H1 (cell line): ENCODE results near the gene ARMH3. TPM values are rescaled to one million over a fixed set of nuclear protein-coding genes. Genes with fewer than 3 reads are reported as not detected.

ENCODE experiments used
- CTCF ChIA-PET: fragments of 300-600 bp; sonication (Branson Sonifier 250); formaldehyde crosslinking; loops from one replicate; lab custom pipeline; 2021; ENCODE audit not compliant: partially characterized antibody; lab: Charles Lee
- POLR2A ChIA-PET: fragments of 300-600 bp; sonication (Branson Sonifier 250); formaldehyde crosslinking; loops from one replicate; lab custom pipeline; 2021; ENCODE audit warnings: inconsistent platforms; ENCODE audit not compliant: partially characterized antibody; lab: Charles Lee
- DNase-seq, 2 experiments: peaks; one replicate each; pipeline versions ENCODE4 v3.0.0 to v3.0.0-alpha.2; 2010 to 2022; ENCODE audit warnings: low spot score in 2 of 2, low read depth in 1 of 2, mixed read lengths in 1 of 2
- FAIRE-seq: peaks from 2 replicates; lab custom pipeline; 2011; peaks lifted over from hg19 to GRCh38; lab: Jason Lieb, UNC
- H2AFZ ChIP-seq: 2 replicates; pipeline ENCODE4 v1.8.1; 2012; ENCODE audit warnings: low read length, inconsistent platforms
- H2AK5ac ChIP-seq: 2 replicates; pipeline ENCODE4 v1.6.1; 2013; ENCODE audit warnings: low read depth, low read length
- H2BK120ac ChIP-seq: replicated peaks from 2 replicates; pipeline ENCODE3; 2013; ENCODE audit warnings: low read depth, low read length, inconsistent platforms
- H2BK12ac ChIP-seq: 2 replicates; pipeline ENCODE4 v1.6.1; 2013; ENCODE audit warnings: low read depth, low read length
- H2BK15ac ChIP-seq: 2 replicates; pipeline ENCODE4 v1.6.1; 2013; ENCODE audit warnings: low read length
- H2BK20ac ChIP-seq: 2 replicates; pipeline ENCODE4 v1.6.1; 2013; ENCODE audit warnings: low read length
- H2BK5ac ChIP-seq: 2 replicates; pipeline ENCODE4 v1.6.1; 2013; ENCODE audit warnings: low read depth, low read length
- H3K14ac ChIP-seq: 2 replicates; pipeline ENCODE4 v1.6.1; 2013; ENCODE audit warnings: inconsistent platforms; ENCODE audit not compliant: insufficient read length
- H3K18ac ChIP-seq: 2 replicates; pipeline ENCODE4 v1.6.1; 2013; ENCODE audit warnings: low read length; ENCODE audit errors: extremely low read depth
- H3K23ac ChIP-seq: 2 replicates; pipeline ENCODE4 v1.6.1; 2013; ENCODE audit warnings: inconsistent platforms; ENCODE audit not compliant: insufficient read length
- H3K23me2 ChIP-seq: 2 replicates; pipeline ENCODE4 v1.6.1; 2013; ENCODE audit warnings: low read depth, low read length
- H3K27ac ChIP-seq: 2 replicates; pipeline ENCODE4 v1.6.1; 2011; ENCODE audit warnings: low read depth, low read length, inconsistent platforms
- H3K27me3 ChIP-seq, 4 experiments: replicated peaks in 1 of 4; 1 replicate in 1 of 4; 2 replicates in 3 of 4; pipeline versions ENCODE4 v1.6.1 to v1.8.1; 2011 to 2013; ENCODE audit warnings: low read length in 3 of 4, mild to moderate bottlenecking in 3 of 4, inconsistent platforms in 2 of 4, mixed read lengths in 2 of 4, moderate library complexity in 1 of 4; ENCODE audit not compliant: control insufficient read depth in 3 of 4, insufficient read depth in 3 of 4; ENCODE audit errors: extremely low read depth in 1 of 4
- H3K36me3 ChIP-seq, 4 experiments: 2 replicates each; pipeline versions ENCODE4 v1.6.1 to v1.8.1; 2011 to 2013; ENCODE audit warnings: mild to moderate bottlenecking in 4 of 4, low read length in 3 of 4, moderate library complexity in 2 of 4, control low read depth in 1 of 4, inconsistent platforms in 1 of 4; ENCODE audit not compliant: insufficient read depth in 4 of 4, control insufficient read depth in 2 of 4
- H3K4ac ChIP-seq: replicated peaks from 2 replicates; pipeline ENCODE3; 2013; ENCODE audit warnings: low read length, low read depth, mixed read lengths, inconsistent platforms; ENCODE audit not compliant: insufficient read length
- H3K4me1 ChIP-seq, 4 experiments: replicated peaks in 1 of 4; 1 replicate in 1 of 4; 2 replicates in 3 of 4; pipeline versions ENCODE4 v1.6.1 to v1.8.1; 2011 to 2013; ENCODE audit warnings: low read length in 3 of 4, inconsistent platforms in 2 of 4, mixed read lengths in 1 of 4; ENCODE audit not compliant: insufficient read depth in 4 of 4, control insufficient read depth in 3 of 4
- H3K4me2 ChIP-seq, 2 experiments: 2 replicates each; pipeline versions ENCODE4 v1.6.1 to v1.8.1; 2011 to 2013; ENCODE audit warnings: low read depth in 2 of 2, low read length in 2 of 2, control low read depth in 1 of 2, inconsistent platforms in 1 of 2, mild to moderate bottlenecking in 1 of 2; ENCODE audit not compliant: insufficient read depth in 1 of 2
- H3K4me3 ChIP-seq, 4 experiments: fragments of 200-600, 300-600 bp in 1 of 4; sonication (generic), shearing (Covaris generic), sonication (Bioruptor Twin) in 1 of 4; 2 replicates each; pipeline versions ENCODE4 v1.5.1 to v1.8.1; 2011 to 2016; ENCODE audit warnings: low read length in 4 of 4, low read depth in 3 of 4, control low read depth in 2 of 4, inconsistent platforms in 2 of 4, mild to moderate bottlenecking in 2 of 4, mixed read lengths in 1 of 4, moderate library complexity in 1 of 4; ENCODE audit not compliant: insufficient read depth in 2 of 4; ENCODE audit errors: extremely low read depth in 1 of 4
- H3K56ac ChIP-seq: replicated peaks from 2 replicates; pipeline ENCODE3; 2013; ENCODE audit warnings: low read depth, mild to moderate bottlenecking, mixed read lengths, low read length, inconsistent platforms; ENCODE audit not compliant: insufficient read length
- H3K79me1 ChIP-seq: 2 replicates; pipeline ENCODE4 v1.6.1; 2013; ENCODE audit warnings: low read depth, low read length, control low read depth
- H3K79me2 ChIP-seq, 2 experiments: 2 replicates each; pipeline versions ENCODE4 v1.6.1 to v1.8.1; 2012 to 2013; ENCODE audit warnings: low read length in 2 of 2, mild to moderate bottlenecking in 2 of 2, inconsistent platforms in 1 of 2; ENCODE audit not compliant: insufficient read depth in 2 of 2, control insufficient read depth in 1 of 2
- H3K9ac ChIP-seq, 4 experiments: replicated peaks in 1 of 4; 1 replicate in 1 of 4; 2 replicates in 3 of 4; pipeline versions ENCODE4 v1.6.1 to v1.8.1; 2011 to 2013; ENCODE audit warnings: low read depth in 3 of 4, low read length in 3 of 4, control low read depth in 2 of 4, mild to moderate bottlenecking in 2 of 4, moderate library complexity in 2 of 4, inconsistent platforms in 1 of 4; ENCODE audit errors: extremely low read depth in 1 of 4
- H3K9me3 ChIP-seq, 2 experiments: 2 replicates each; pipeline versions ENCODE4 v1.6.1 to v1.8.1; 2012 to 2013; ENCODE audit warnings: mild to moderate bottlenecking in 2 of 2, moderate library complexity in 2 of 2, control low read depth in 1 of 2, inconsistent platforms in 1 of 2, low read depth in 1 of 2, low read length in 1 of 2, mixed read lengths in 1 of 2; ENCODE audit not compliant: insufficient read depth in 2 of 2
- H4K20me1 ChIP-seq, 2 experiments: replicated peaks in 1 of 2; 2 replicates each; pipeline versions ENCODE3 to v1.8.1; 2011 to 2013; ENCODE audit warnings: inconsistent platforms in 2 of 2, low read length in 2 of 2, mild to moderate bottlenecking in 1 of 2; ENCODE audit not compliant: insufficient read depth in 2 of 2, control insufficient read depth in 1 of 2
- H4K5ac ChIP-seq: 2 replicates; pipeline ENCODE4 v1.6.1; 2013; ENCODE audit warnings: low read length, low read depth, mixed read lengths, inconsistent platforms; ENCODE audit not compliant: insufficient read length
- H4K8ac ChIP-seq: 2 replicates; pipeline ENCODE4 v1.8.0; 2013; ENCODE audit warnings: mild to moderate bottlenecking, moderate library complexity, low read length, inconsistent platforms; ENCODE audit not compliant: insufficient read depth; ENCODE audit errors: extremely low read depth
- H4K91ac ChIP-seq: replicated peaks from 2 replicates; pipeline ENCODE3; 2013; ENCODE audit warnings: low read length, mixed read lengths, inconsistent platforms; ENCODE audit not compliant: insufficient read length
- ASH2L ChIP-seq: fragments of 200-600, 300-600 bp; sonication (generic); IDR thresholded peaks from one replicate; pipeline ENCODE4 v1.7.1; 2017; ENCODE audit warnings: low read length
- BCL11A ChIP-seq, 2 experiments: IDR thresholded peaks; one replicate each; pipeline ENCODE4 v1.6.1; 2011; ENCODE audit warnings: low read depth in 2 of 2, low read length in 2 of 2, mild to moderate bottlenecking in 2 of 2
- BRCA1 ChIP-seq: IDR thresholded peaks from 2 replicates; pipeline ENCODE4 v1.6.1; 2012; ENCODE audit warnings: low read depth, low read length, improper control_type of control experiment
- CBX5 ChIP-seq: fragments of 300-800, 300-1000 bp; sonication (generic); IDR thresholded peaks from 2 replicates; pipeline ENCODE4 v1.7.1; 2016; ENCODE audit warnings: antibody characterized with exemption, low read length, low read depth
- EGR1 ChIP-seq: IDR thresholded peaks from 2 replicates; pipeline ENCODE4 v1.6.1; 2011; ENCODE audit warnings: low read depth, low read length, borderline replicate concordance
- JUND ChIP-seq: IDR thresholded peaks from 2 replicates; pipeline ENCODE4 v1.6.1; 2011; ENCODE audit warnings: mild to moderate bottlenecking, improper control_type of control experiment, low read length
- MAX ChIP-seq: IDR thresholded peaks from 2 replicates; pipeline ENCODE4 v1.6.1; 2012; ENCODE audit warnings: inconsistent platforms
- RBBP5 ChIP-seq: IDR thresholded peaks from 2 replicates; pipeline ENCODE4 v1.7.1; 2012; ENCODE audit warnings: low read depth, mild to moderate bottlenecking, inconsistent platforms, low read length, moderate library complexity, borderline replicate concordance
- RFX5 ChIP-seq: IDR thresholded peaks from 2 replicates; pipeline ENCODE4 v1.6.1; 2011; ENCODE audit warnings: low read depth, low read length, improper control_type of control experiment, borderline replicate concordance
- RXRA ChIP-seq: IDR thresholded peaks from 2 replicates; pipeline ENCODE4 v1.6.1; 2011; ENCODE audit warnings: low read depth, mild to moderate bottlenecking, low read length, moderate library complexity; ENCODE audit not compliant: insufficient read depth
- TAF1 ChIP-seq: IDR thresholded peaks from 2 replicates; pipeline ENCODE4 v1.6.1; 2011; ENCODE audit warnings: mild to moderate bottlenecking, low read depth, low read length
- WGBS, 2 experiments: shearing (Covaris generic) in 1 of 2; methylation state at CpG; one replicate each; pipeline versions ENCODE4 v1.1.6 to v1.1.7; 2013 to 2015; ENCODE audit warnings: low lambda C conversion rate in 2 of 2, mixed read lengths in 2 of 2, inconsistent platforms in 1 of 2, low coverage in 1 of 2, missing lambda C conversion rate in 1 of 2; ENCODE audit not compliant: insufficient replicate concordance in 2 of 2, insufficient coverage in 1 of 2, insufficient read length in 1 of 2; ENCODE audit errors: extremely low coverage in 1 of 2, missing lambda C conversion rate in 1 of 2; 5-methylcytosine and 5-hydroxymethylcytosine counted together
- polyA plus RNA-seq, 7 experiments: library from polyadenylated mRNA; depleted of rRNA in 3 of 7; stranded (reverse) in 5 of 7; unstranded in 2 of 7; fragments of >200 nt in 5 of 7; fragments of 200-250 nt in 2 of 7; gene quantifications; 1 replicate in 5 of 7; 2 replicates in 1 of 7; 4 replicates in 1 of 7; pipeline versions ENCODE4 v1.2.1 to v1.2.3, GENCODE V29; 2011 to 2013; ENCODE audit warnings: missing spikeins in 2 of 7, mixed read lengths in 2 of 7
- total RNA-seq: library from RNA; stranded (reverse); fragmentation: NEBNext Ultra II Directional; extraction: Animal tissue kit (Norgen Biotek cat#: 25700); gene quantifications from 2 replicates; pipeline ENCODE4 v1.2.1, GENCODE V29; 2021

ARMH3 gene
- total and polyA plus RNA-seq, 2 of the 8 experiments (the other 6 are each of a cell fraction or from before 2014, with no cell fraction given), result 11.6 to 18.3 TPM

GRCh38 chr10:101969412-101969922, 86.5 kb downstream of the ARMH3 start:
- Histone ChIP-seq H3K27ac (no peak overlapping the region), H4K8ac (no peak overlapping the region), H3K14ac (no peak overlapping the region), H3K4me2 (no peak overlapping the region), H3K27me3 (no peaks in the 10 kb centered on the region), H4K20me1 (no peaks in the 10 kb centered on the region), H4K5ac (no peak overlapping the region), H3K36me3 (peaks cover 0 to 4% (median 0%) of the 10 kb centered on the region in 4 experiments; a peak in 2 of 8 replicates), H3K79me2 (no peaks in the 10 kb centered on the region), H3K4me3 (no peak overlapping the region), H3K4ac (no peak overlapping the region), H2BK20ac (no peak overlapping the region), H3K4me1 (peaks cover 0 to 2% (median under 1%) of the 10 kb centered on the region in 4 experiments; a peak in 2 of 7 replicates), H3K18ac (no peak overlapping the region), H3K56ac (no peak overlapping the region), H3K23ac (no peak overlapping the region), H2AK5ac (no peak overlapping the region), H2BK5ac (no peak overlapping the region), H3K9me3 (no peaks in the 10 kb centered on the region), H3K23me2 (no peaks in the 10 kb centered on the region), H2AFZ (no peak overlapping the region), H2BK12ac (no peak overlapping the region), H3K79me1 (no peaks in the 10 kb centered on the region), H3K9ac (no peak overlapping the region), H2BK15ac (no peak overlapping the region), H4K91ac (no peak overlapping the region), H2BK120ac (no peak overlapping the region)
- DNase-seq (peak in 1 of 2 experiments; percentile 14), FAIRE-seq (no peak)
- POLR2A ChIA-PET, result no interaction called here
- TF ChIP-seq BCL11A (IDR thresholded peaks at IDR 0.05; ENCODE audit: low read depth in 2 of 2, low read length in 2 of 2), result no peak
- no peak for TF ChIP-seq CBX5
- TF ChIP-seq RXRA, result no peak
- no peak for TF ChIP-seq ASH2L
- TF ChIP-seq EGR1, result no peak
- no peak for TF ChIP-seq JUND
- no peak for TF ChIP-seq BRCA1
- TF ChIP-seq RBBP5, result no peak
- no peak for TF ChIP-seq RFX5
- TF ChIP-seq TAF1, result no peak
- TF ChIP-seq MAX, result no peak
- CTCF ChIA-PET, result interaction anchor here (0.7 to 2.6 kb wide), 4 partner anchors 25 to 128 kb away, joined by 3 to 11 read pairs (median 4); no protein-coding TSS in a partner anchor
- WGBS, 2 experiments, result 88% methylated on average over 4 of the region's 4 CpGs; no CpG with 5 or more reads in 1 of the 2 experiments
